Endothelial cell of umbilical vein (primary cell): Measurements from ENCODE around the gene ADAMTS14.

ENCODE experiments used
- EZH2 ChIP-seq: IDR thresholded peaks from 2 replicates; pipeline ENCODE4 v1.6.1; 2012; ENCODE audit warnings: borderline replicate concordance, low read depth, mild to moderate bottlenecking, moderate library complexity, low read length, inconsistent platforms; ENCODE audit not compliant: severe bottlenecking
- FOS ChIP-seq: IDR thresholded peaks from 2 replicates; pipeline ENCODE4 v1.6.1; 2011; ENCODE audit warnings: mild to moderate bottlenecking, low read length, moderate library complexity, borderline replicate concordance; ENCODE audit not compliant: insufficient read depth
- GATA2 ChIP-seq: IDR thresholded peaks from 2 replicates; pipeline ENCODE4 v1.7.0; 2011; ENCODE audit warnings: low read depth, mild to moderate bottlenecking, moderate library complexity, mixed read lengths, low read length; ENCODE audit not compliant: insufficient read length, insufficient read depth
- JUN ChIP-seq: IDR thresholded peaks from 2 replicates; pipeline ENCODE4 v1.6.1; 2011; ENCODE audit warnings: borderline replicate concordance, low read depth; ENCODE audit not compliant: insufficient read length, insufficient read depth
- POLR2A ChIP-seq: IDR thresholded peaks from 2 replicates; pipeline ENCODE4 v1.6.1; 2012; ENCODE audit warnings: low read depth, mild to moderate bottlenecking, control low read depth, low read length
- POLR2AphosphoS5 ChIP-seq: IDR thresholded peaks from 2 replicates; pipeline ENCODE4 v1.6.1; 2012; ENCODE audit warnings: low read depth, mild to moderate bottlenecking, control low read depth, low read length, moderate library complexity; ENCODE audit not compliant: insufficient read depth
- TF ChIP-seq, protein P1 (sequence below), 2 donors: IDR thresholded peaks; 1 replicate in 1 of 2; 2 replicates in 1 of 2; pipeline ENCODE4 v1.5.1; 2011; ENCODE audit warnings: low read length in 2 of 2, mild to moderate bottlenecking in 2 of 2, moderate library complexity in 2 of 2, control low read depth in 1 of 2, inconsistent platforms in 1 of 2, low read depth in 1 of 2; ENCODE audit not compliant: insufficient read depth in 1 of 2; ENCODE audit errors: extremely low read depth in 1 of 2
- TF ChIP-seq, protein P2 (sequence below): IDR thresholded peaks from 2 replicates; pipeline ENCODE4 v1.6.1; 2011; ENCODE audit not compliant: insufficient read depth, insufficient read length

DNA sequence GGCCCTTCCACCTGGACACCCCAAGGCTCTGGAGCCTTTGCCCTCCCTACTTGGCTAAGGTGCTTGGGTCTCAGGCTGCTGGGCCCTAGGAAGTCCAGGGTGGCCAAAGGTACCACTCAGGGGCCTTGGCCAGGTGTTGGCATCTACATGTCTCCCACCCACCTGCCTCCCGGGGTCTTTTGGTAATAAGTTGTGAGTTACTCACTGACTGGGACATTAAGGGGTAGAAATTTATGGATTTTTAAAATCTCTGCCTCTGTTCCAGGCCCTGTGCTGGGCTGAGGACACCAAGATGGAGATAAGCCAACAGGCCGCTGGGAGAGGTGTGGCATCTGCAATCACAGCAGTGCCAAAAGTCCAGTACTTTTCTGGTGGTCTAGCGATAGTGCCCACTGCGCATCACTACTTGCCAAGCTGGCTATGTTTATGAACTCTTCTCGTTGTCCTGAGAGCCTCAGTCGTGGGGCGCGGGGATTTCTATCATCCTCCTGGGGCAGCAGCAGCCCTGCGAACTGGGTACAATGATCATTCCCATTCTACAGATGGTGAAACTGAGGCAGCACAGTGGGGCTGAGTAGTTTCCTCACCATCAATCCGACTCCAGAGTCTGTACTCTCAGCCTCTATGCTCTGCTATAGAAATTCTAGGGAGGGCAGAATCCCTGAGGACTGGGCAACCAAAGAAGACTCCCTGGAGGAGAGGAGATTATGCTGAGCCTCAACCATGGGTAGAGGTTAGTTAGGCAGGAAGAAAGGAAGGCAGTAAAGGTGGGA, 76.7 kb downstream of the ADAMTS14 start:
- TF ChIP-seq, protein P1, sequence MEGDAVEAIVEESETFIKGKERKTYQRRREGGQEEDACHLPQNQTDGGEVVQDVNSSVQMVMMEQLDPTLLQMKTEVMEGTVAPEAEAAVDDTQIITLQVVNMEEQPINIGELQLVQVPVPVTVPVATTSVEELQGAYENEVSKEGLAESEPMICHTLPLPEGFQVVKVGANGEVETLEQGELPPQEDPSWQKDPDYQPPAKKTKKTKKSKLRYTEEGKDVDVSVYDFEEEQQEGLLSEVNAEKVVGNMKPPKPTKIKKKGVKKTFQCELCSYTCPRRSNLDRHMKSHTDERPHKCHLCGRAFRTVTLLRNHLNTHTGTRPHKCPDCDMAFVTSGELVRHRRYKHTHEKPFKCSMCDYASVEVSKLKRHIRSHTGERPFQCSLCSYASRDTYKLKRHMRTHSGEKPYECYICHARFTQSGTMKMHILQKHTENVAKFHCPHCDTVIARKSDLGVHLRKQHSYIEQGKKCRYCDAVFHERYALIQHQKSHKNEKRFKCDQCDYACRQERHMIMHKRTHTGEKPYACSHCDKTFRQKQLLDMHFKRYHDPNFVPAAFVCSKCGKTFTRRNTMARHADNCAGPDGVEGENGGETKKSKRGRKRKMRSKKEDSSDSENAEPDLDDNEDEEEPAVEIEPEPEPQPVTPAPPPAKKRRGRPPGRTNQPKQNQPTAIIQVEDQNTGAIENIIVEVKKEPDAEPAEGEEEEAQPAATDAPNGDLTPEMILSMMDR (IDR thresholded peaks at IDR 0.05; ENCODE audit: extremely low read depth in 1 of 2, insufficient read depth in 1 of 2, low read depth in 1 of 2, low read length in 2 of 2) = no peak
- TF ChIP-seq JUN (no peak), POLR2A (no peak), EZH2 (no peak), FOS (no peak), POLR2AphosphoS5 (no peak), GATA2 (no peak)
- TF ChIP-seq, protein P2, sequence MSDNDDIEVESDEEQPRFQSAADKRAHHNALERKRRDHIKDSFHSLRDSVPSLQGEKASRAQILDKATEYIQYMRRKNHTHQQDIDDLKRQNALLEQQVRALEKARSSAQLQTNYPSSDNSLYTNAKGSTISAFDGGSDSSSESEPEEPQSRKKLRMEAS = no peak
